GM11168 (cell line): ENCODE measurements around the gene SRP68.

Experiments used
- in situ Hi-C: fragments of 300-500 bp; cut with MboI; formaldehyde crosslinking; loops from one replicate; pipeline ENCODE4 v1.12.0; 2022; ENCODE audit warnings: low sequenced_read_pairs; ENCODE audit not compliant: unreplicated experiment

SRP68 gene

GRCh38 chr17:76072148-76072858 lies at the start of gene SRP68:
Gene SRP68 (minus strand): TSS chr17:76072517. CDS start chr17:76072491, 26 bp downstream.
- in situ Hi-C loops = no loop called here

GRCh38 chr17:76121932-76122430 lies 49.7 kb upstream of the SRP68 start:
- in situ Hi-C loops = loop anchor here (10.0 kb wide), 1 partner anchor 53 kb away; no protein-coding TSS in a partner anchor

DNA sequence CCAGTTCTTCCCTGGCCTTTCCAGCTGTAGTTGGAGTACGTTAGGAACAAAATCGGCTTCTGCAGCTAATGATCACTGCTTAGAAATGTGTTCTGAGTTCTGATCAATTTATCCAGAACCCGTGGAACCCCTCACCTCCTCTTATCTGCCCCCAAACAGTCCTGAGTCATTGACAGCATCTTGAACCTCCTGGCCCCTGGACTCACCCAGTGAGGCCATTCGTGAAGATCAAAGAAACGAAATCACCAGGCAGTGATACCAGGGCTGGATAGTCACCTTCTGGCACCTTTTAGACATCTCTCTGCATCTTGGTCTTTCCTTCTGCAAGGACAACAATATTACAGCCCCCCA lies 48.3 kb upstream of the SRP68 start:
- in situ Hi-C loops = loop anchor here (10.0 kb wide), 1 partner anchor 54 kb away; no protein-coding TSS in a partner anchor

GRCh38 chr17:76119409-76120371 lies 47.4 kb upstream of the SRP68 start:
- in situ Hi-C loops = loop anchor here (5.0 to 10.0 kb wide), 2 partner anchors 55 to 163 kb away; no protein-coding TSS in a partner anchor

GRCh38 chr17:76115138-76115754 lies 42.9 kb upstream of the SRP68 start:
- in situ Hi-C loops = loop anchor here (5.0 kb wide), 1 partner anchor 167 kb away; no protein-coding TSS in a partner anchor

DNA sequence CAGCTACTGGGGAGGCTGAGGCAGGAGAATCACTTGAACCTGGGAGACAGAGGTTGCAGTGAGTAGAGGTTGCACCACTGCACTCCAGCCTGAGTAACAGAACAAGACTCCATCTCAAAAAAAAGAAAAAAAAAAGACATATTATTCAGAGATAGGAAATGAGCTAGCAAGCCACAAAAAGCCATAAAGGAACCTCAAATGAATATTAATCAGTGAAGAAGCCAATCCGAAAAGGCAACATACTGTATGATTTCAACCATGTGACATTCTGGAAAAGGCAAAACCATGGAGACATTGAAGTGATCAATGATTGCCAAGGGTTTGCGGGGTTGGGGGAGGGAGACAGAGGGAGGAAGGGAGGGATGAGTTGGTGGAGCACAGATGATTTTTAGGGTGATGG lies 39.6 kb upstream of the SRP68 start:
- in situ Hi-C loops = no loop called here

- in situ Hi-C loops = no loop called here
Measured at GRCh38 chr17:76107509-76107908, 35.2 kb upstream of the SRP68 start.

DNA sequence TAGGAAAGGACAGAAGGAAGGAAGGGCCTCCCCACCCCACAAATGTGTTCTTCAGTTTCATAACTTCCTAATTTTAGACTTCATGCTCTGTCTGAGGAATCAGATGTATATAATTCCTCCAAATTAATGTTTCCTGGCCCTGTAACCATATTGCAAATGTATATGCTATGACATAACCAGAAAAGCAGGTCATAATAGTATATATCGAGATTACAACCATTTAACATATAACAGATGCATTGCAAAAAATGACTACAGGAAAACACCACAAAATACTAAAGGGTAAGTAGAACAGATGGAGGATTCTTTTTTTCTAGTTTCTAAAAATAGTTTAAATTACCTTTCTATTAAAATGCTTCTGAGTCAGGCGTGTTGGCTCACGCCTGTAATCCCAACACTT lies 34.4 kb upstream of the SRP68 start:
- in situ Hi-C loops = no loop called here

GRCh38 chr17:76104896-76105231 lies 32.5 kb upstream of the SRP68 start:
- in situ Hi-C loops = no loop called here

DNA sequence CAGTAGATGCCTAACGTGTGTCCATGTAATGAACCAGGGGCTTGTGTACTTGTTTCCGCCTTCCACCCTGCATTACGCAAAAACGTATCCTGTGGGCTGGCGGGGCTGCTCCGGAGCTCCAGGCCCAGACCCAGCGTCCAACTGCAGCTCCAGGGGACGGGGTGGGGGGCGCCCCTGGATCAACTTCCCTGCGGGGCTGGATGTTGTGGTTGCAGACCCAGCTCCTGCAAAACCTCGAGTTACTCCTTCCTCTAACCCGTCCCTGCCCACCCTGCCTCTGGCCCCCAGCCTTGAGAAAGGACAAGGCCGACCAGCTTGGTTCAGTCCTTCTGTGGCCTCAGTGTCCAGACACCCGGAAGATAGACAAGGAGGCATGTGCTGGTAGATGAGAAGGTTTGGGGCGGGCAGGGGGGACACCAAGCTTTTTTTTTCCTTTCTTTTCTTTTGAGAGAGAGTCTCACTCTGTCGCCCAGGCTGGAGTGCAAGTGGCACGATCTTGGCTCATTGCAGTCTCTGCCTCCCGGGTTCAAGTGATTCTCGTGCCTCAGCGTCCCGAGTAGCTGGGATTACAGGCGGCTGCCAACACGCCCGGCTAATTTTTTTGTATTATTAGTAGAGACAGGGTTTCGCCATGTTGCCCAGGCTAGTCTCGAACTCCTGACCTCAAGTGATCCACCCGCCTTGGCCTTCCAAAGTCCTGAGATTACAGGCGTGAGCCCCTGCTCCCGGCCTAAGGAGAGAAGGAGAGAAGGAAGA lies 32.0 kb upstream of the SRP68 start:
- in situ Hi-C loops = no loop called here

GRCh38 chr17:76103274-76104139 lies 31.2 kb upstream of the SRP68 start, which contains the start of gene EXOC7:
Gene EXOC7 (minus strand): TSS chr17:76103787. CDS start chr17:76103692, 95 bp downstream.
- in situ Hi-C loops = no loop called here

GRCh38 chr17:76102944-76103273 lies 30.6 kb upstream of the SRP68 start:
- in situ Hi-C loops = no loop called here

GRCh38 chr17:76097716-76098295 lies 25.5 kb upstream of the SRP68 start:
- in situ Hi-C loops = no loop called here

DNA sequence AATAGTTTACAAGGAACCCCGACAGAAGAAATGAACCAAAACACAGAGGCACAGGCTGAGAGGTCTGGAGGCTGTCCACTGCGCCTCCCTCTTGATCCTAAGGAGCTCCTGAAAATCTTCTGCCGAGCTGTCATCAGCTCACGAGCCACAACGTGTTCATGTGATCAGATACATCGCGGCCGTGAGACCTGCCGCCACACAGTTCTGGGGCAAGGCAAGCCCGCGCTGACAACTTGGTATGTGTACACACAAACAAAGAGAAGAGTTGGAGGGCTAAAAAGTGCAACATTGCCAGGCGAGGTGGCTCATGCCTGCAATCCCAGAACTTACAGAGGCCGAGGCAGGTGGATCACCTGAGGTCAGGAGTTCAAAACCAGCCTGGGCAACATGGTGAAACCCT lies 23.6 kb upstream of the SRP68 start:
- in situ Hi-C loops = no loop called here

DNA sequence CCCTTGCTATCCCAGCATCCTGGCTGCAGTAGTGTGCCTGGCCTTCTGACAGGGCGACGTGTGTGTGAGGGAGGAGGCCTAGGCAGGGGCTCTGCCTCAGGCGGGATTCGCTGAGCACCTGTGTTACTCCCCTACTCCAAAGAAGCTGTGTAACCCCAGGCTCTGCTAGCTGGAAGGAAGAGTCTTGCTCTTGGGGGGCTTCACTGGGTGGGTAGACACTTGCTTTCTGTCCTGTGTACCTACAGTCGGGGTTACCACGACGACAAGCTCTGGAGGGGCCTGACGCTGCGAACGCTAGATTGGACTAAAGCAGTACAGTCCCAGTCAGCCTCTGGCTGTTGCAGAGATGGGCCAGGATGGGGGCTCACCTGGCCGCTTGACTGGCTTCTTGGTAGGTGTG lies 21.7 kb upstream of the SRP68 start:
- in situ Hi-C loops = no loop called here

DNA sequence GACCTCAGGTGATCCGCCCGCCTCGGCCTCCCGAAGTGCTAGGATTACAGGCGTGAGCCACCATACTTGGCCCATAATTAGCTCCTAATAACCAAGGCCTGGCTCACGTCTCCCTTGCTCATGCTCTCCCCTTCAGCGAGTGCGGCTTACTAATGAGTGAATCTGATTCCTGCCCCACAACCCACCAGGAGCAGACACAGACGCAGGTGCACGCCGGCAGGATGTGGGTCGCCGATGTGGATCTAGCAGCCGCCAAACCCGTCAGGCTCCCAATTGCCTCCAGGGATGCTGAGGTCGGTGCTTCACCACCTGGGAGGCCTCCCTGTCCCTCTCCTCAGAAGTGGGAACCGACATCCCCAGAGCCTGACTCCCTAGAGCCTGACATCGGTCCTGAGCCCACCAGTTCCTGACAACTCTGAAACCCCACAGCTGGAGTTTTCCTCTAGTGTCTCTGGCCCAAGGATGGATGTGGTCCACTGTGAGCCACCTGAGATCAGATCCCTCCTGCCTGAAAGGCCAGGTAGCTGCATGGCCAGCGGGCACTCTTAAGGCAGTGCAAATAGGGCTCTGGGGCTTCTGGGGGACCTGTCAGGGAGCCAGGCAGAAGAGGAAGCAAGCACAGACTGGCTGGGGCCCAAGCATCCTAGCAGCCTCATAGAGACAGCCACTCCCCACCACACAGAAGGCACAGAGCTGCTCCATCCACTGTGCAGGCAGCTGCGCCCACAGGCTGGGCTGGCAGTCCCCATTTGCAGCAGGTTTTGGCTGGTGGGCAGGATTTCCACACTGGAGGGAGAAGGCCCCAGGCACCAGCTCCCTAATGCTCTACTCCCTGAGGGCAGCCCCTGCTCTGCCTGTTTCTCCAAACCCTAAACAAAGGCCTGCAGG lies 20.5 kb upstream of the SRP68 start:
- in situ Hi-C loops = no loop called here

GRCh38 chr17:76091526-76092286 lies 19.4 kb upstream of the SRP68 start:
- in situ Hi-C loops = no loop called here
